Astrocyte of the spinal cord (primary cell): ENCODE data around the gene GRID2.
"Not testable (repeated sequence)": the region's sequence is repeated elsewhere in the genome, so short reads cannot be mapped to it uniquely, and the experiment has no call there.

ENCODE experiments used
- DNase-seq: peaks from one replicate; pipeline ENCODE4 v3.0.0; 2011; ENCODE audit warnings: low read depth, low spot score
- H3K4me3 ChIP-seq: 2 replicates; pipeline ENCODE4 v1.5.1; 2011; ENCODE audit warnings: low read depth, mild to moderate bottlenecking, low read length, moderate library complexity
- in situ Hi-C: cut with HindIII; loops from 2 replicates; pipeline ENCODE4 v1.10.0; 2017; ENCODE audit warnings: low sequenced_read_pairs
- TF ChIP-seq, protein P1 (sequence below): IDR thresholded peaks from 2 replicates; pipeline ENCODE4 v1.5.1; 2012; ENCODE audit warnings: low read depth, mild to moderate bottlenecking, low read length, inconsistent platforms

The GRID2 gene

DNA sequence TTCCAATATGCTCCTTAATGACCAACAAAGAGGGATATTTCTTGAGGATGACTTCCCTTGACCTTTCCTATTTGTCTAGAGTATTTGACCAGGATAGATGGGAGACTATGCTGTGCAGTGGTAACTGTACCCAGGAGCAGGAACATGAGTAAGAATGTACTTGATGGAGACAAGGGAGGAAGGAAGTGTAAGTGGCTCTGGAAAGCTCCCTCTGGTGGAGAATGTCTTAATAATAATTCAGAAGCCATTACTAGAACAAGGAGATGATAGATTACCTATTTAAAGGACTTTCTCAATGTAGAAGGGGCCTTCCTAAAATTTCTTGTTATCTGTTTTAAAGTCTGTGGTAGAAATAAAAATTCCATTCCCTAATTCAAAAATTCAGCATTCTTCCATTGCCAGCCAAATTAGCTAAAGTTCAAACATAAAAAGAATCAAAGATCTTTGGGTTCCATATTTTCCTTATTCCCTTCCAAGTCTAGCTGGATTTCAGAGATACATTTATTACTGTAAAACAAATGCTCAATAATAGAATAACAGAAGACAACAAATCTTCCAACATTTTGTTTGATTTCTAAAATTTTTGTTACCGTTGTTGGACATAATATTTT lies 83.8 kb downstream of the GRID2 start:
- TF ChIP-seq, protein P1, sequence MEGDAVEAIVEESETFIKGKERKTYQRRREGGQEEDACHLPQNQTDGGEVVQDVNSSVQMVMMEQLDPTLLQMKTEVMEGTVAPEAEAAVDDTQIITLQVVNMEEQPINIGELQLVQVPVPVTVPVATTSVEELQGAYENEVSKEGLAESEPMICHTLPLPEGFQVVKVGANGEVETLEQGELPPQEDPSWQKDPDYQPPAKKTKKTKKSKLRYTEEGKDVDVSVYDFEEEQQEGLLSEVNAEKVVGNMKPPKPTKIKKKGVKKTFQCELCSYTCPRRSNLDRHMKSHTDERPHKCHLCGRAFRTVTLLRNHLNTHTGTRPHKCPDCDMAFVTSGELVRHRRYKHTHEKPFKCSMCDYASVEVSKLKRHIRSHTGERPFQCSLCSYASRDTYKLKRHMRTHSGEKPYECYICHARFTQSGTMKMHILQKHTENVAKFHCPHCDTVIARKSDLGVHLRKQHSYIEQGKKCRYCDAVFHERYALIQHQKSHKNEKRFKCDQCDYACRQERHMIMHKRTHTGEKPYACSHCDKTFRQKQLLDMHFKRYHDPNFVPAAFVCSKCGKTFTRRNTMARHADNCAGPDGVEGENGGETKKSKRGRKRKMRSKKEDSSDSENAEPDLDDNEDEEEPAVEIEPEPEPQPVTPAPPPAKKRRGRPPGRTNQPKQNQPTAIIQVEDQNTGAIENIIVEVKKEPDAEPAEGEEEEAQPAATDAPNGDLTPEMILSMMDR = peak; percentile 57
- in situ Hi-C loops = no loop called here
- peak; percentile 73 for DNase-seq
- H3K4me3 ChIP-seq = no peak overlapping the region

DNA sequence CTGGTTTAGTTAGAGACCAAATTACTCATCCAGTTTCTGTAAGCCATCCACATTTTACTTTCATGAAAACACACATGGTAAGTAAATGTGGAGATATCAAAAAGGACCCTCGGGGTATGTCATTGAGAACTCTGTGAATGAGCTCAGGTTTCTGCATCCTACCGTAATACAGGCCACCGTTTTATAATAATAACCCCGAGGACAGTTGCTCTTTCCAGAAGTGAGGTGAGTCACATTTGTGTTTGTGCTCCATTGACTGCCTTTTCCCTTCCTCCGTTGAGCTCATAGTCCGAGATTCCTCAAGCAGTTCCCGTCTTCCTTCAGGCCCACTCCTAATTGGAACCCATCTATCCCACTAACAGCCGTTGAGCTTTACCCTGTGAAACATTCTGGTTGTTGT lies 95.3 kb downstream of the GRID2 start:
- no peak overlapping the region for H3K4me3 ChIP-seq
- no peak for DNase-seq
- TF ChIP-seq, protein P1 = no peak
- in situ Hi-C loops = no loop called here

DNA sequence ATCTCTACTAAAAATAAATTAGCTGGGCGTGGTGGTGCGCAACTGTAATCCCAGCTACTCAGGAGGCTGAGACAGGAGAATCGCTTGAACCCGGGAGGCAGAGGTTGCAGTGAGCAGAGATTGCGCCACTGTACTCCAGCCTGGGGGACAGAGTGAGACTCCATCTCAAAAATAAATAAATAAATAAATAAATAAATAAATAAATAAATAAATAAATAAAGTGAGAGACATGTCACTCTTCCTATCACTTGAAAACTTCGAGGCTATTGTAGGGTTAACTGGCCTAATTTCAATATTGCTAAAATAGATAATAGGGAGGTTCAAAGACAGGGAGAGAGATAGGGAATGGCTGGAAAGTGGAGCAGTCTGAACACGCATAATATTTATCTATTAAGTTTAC lies 99.8 kb downstream of the GRID2 start:
- DNase-seq, in situ Hi-C loops, H3K4me3 ChIP-seq: not testable (repeated sequence)

DNA sequence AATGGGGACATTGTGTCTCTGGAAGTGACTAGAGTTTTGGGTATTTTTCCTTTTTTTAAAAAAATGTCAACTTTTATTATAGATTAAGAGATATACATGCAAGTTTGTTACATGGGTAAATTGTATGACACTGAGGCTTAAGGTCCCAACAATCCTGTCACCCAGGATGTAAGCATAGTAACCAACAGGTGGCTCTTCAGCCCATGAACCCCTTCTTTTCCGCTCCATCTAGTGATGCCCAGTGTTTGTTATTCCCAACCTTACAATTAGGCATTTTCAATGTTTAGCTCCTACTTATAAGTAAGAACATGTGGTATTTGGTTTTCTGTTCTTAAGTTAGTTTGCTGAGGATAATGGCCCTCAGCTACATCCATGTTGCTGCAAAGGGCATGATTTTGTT lies 102.7 kb downstream of the GRID2 start:
- DNase-seq = no peak
- TF ChIP-seq, protein P1 = no peak
- in situ Hi-C loops = no loop called here
- H3K4me3 ChIP-seq = no peak overlapping the region

DNA sequence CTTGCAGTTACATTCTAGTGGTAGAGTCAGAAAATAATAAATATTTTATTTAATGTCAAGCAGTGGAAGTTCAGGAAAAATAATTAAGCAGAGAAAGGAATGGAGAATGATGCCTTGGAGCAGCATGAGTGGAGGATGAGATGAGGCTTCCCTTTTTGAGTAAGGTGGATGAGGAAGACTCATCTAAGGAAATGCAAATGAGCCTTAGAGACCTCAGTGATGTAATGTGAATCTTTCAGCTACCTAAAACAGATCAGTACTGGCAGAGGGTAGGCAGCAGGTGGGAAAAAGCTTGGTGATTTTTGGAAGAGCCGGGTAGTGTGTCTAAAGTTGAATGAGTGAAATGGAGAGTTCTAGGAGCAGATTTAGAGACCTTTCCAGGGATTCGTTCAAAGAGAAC lies 118.2 kb downstream of the GRID2 start:
- TF ChIP-seq, protein P1 = no peak
- no peak for DNase-seq
- in situ Hi-C loops = no loop called here
- H3K4me3 ChIP-seq = no peak overlapping the region

DNA sequence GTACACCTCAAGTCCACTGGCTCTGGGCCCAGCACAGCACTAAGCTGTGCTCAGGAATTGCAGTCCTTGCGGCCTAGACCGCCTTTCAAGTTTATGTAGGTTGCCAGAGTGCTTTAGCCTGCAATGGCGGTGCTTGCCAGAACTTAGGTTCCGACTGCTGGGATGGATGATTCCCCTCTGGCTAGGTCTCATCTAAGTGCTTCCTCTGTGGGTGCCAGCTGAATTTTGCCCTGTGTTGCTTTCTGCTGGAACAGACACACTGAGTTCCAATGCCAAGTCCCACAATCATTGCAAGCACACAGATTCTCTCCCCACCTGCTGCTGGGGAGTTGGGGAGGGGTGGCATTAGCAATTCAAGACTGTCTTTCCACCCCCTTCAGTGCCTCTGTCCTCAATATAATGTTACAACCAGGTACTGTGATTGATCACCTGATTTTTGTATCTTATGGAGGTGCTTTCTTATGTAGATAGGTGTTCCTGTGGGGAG lies 129.5 kb downstream of the GRID2 start:
- H3K4me3 ChIP-seq = no peak overlapping the region
- TF ChIP-seq, protein P1 = no peak
- in situ Hi-C loops = no loop called here
- no peak for DNase-seq

DNA sequence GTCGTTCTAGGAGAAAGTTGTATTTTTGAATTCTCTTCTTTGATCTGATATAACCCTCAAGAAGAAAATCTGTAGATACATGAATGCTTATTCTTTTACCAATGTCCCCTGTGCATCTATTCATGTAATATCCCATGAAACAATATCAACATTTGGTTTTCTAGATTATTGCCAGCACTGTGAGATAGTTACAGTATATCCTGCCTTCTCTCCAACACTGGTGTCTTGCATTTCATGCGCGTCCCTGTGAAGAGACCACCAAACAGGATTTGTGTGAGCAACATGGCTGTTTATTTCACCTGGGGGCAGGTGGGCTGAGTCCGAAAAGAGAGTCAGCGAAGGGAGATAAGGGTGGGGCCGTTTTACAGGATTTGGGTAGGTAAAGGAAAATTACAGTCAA lies 135.0 kb downstream of the GRID2 start:
- DNase-seq, H3K4me3 ChIP-seq, in situ Hi-C loops: not testable (repeated sequence)

DNA sequence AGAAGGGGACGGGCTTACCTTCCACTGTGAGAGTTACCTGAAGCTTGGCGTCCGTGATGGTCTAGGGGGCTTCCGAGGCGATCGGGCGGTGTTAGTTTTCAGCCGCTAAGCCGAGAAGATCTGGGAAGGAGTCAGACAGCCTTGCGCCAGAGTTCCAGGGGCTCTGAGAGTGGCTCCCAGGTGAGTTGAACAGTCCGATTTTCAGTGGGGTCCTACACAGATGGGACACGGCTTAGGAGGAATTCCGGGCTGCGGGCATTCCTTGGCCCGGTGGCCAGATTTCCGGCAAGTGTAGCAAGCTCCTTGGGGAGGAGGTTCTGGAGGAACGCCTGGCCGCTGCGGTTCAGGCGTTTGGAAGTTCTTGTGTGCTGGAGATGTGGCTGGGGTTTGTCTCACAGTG lies 138.4 kb downstream of the GRID2 start:
- in situ Hi-C loops, H3K4me3 ChIP-seq, DNase-seq: not testable (repeated sequence)

DNA sequence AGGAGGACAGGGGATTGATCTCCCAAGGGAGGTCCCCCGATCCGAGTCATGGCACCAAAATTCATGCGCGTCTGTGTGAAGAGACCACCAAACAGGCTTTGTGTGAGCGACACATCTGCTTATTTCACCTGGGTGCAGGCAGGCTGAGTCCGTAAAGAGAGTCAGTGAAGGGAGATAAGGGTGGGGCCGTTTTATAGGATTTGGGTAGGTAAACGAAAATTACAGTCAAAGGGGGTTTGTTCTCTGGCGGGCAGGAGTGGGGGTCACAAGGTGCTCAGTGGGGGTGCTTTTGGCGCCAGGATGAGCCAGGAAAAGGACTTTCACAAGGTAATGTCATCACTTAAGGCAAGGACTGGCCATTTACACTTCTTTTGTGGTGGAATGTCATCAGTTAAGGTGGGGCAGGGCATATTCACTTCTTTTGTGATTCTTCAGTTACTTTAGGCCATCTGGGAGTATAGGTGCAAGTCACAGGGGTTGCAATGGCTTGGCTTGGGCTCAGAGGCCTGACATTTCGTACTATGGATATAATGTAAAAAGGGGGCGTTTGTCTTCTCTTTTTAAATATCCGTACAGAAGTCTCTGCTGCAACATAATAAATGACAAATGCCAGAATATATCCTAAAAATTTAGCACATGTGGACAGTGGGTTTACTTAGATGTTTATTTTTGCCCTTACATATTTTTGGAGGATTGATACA lies 140.5 kb downstream of the GRID2 start:
- in situ Hi-C loops, H3K4me3 ChIP-seq, DNase-seq: not testable (repeated sequence)
